GM12875 (cell line): ENCODE results near the gene SUCO.

Experiments used
- H3K4me3 ChIP-seq: one replicate; pipeline ENCODE4 v1.5.1; 2011; ENCODE audit warnings: low read depth, low read length, control low read depth
- CTCF ChIP-seq: IDR thresholded peaks from 2 replicates; pipeline ENCODE4 v1.5.1; 2011; ENCODE audit warnings: low read depth, mild to moderate bottlenecking, control low read depth, inconsistent platforms, low read length, moderate library complexity, borderline replicate concordance; ENCODE audit not compliant: insufficient read depth

Gene SUCO

GRCh38 chr1:172547071-172547470, 14.1 kb downstream of the SUCO start:
- no peak for TF ChIP-seq CTCF
- no peak overlapping the region for H3K4me3 ChIP-seq

- no peak for TF ChIP-seq CTCF
- no peak overlapping the region for H3K4me3 ChIP-seq
Measured at GRCh38 chr1:172549621-172550280, 16.8 kb downstream of the SUCO start.

GRCh38 chr1:172551279-172551678, 18.3 kb downstream of the SUCO start:
- H3K4me3 ChIP-seq: no peak overlapping the region
- no peak for TF ChIP-seq CTCF

GRCh38 chr1:172554915-172555314, 22.0 kb downstream of the SUCO start:
- no peak overlapping the region for H3K4me3 ChIP-seq
- TF ChIP-seq CTCF: no peak

GRCh38 chr1:172556461-172556860, 23.5 kb downstream of the SUCO start:
- no peak for TF ChIP-seq CTCF
- H3K4me3 ChIP-seq: no peak overlapping the region

GRCh38 chr1:172557270-172557669, 24.3 kb downstream of the SUCO start:
- no peak for TF ChIP-seq CTCF
- no peak overlapping the region for H3K4me3 ChIP-seq

- H3K4me3 ChIP-seq: no peak overlapping the region
- TF ChIP-seq CTCF: no peak
Measured at GRCh38 chr1:172559572-172560210, 26.7 kb downstream of the SUCO start.
